Medulla oblongata (tissue), 1 donor: ENCODE results near the gene KRIT1.
"Not testable (repeated sequence)": the region's sequence is repeated elsewhere in the genome, so short reads cannot be mapped to it uniquely, and the experiment has no call there.

Source experiments
- DNase-seq: peaks from one replicate; pipeline ENCODE4 v3.0.0-alpha.2; 2015; ENCODE audit errors: extremely low spot score

KRIT1 gene

DNA sequence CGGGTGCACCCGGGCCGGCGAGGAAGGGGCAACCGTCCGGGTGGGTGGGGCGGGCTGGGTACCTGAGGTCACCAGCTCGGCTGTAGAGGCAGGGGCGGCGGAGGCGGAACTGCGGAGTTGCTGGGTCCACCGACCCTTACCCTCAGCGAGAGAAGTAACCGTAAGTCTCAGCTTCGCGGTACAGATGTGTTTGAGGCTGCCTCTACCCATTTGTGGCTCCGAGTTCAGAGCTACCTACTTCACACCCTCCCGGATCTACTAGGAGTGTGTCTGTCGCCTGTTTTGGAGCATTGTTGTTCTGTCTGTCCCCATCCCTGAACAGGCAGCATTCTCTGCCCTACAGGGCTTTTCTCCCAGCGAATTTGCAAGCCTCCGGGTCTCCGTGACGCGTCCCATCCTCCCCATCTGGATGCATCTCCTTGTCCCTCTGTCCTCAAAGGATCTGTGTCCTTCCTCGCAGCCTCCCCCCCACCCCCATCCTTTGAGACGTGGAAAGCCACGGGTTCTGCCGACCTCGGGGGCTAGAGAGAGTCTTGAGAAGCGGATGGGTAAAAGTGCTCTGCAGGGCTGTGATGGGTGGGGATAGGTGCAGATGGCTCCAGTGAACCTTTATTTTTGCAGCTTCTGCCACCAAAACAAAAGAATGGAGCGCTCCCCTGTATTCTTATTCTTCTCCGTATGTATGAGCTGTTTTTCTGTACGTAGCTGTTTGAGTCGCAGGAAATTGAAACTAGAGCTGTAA is 817 bp upstream of the KRIT1 start:
- peak; percentile 51 for DNase-seq

GRCh38 chr7:92244808-92245486 is 767 bp downstream of the KRIT1 start:
- no peak for DNase-seq

- no peak for DNase-seq
Observed at GRCh38 chr7:92242972-92243371, 2.7 kb downstream of the KRIT1 start.

DNA sequence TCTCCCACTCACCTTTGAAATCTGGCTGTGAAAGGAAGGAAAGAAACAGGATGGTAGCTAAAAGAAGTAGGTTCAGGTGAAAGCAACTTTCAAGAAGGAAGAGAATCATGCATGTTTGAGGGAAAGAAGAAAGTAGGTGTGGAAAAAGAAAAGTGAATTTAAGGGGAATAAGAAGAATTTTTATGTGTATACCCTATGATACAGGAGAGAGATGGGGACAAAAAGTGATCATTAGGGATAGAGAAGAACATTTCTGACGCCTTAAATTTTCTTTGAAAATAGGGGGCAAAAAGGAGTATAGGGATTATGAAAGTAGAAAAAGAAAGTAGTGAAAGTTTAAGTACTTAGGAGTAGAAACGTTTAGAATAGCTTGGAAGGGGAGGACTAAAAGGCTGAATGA is 15.2 kb downstream of the KRIT1 start:
- no peak for DNase-seq

- DNase-seq = no peak
Observed at GRCh38 chr7:92228742-92229141, 17.0 kb downstream of the KRIT1 start.

- DNase-seq = no peak
Observed at GRCh38 chr7:92228100-92228499, 17.6 kb downstream of the KRIT1 start.

DNA sequence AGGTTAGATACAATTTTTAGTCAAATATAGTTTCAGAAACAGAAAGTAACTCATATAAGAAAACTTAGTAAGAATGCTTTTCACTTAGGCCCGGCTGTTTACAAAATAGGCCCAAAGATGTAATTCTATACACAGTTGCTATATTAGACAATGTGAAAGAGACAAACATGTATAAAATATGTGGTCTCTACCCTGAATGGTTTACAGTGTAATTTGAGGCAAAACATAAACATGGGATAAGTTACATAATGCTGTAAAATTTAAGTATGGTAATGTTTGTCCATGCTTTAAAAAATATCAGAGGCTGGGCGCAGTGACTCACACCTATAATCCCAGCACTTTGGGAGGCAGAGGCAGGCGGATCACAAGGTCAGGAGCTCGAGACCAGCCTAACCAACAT is 18.7 kb downstream of the KRIT1 start:
- no peak for DNase-seq

GRCh38 chr7:92221766-92222165 is 23.9 kb downstream of the KRIT1 start:
- DNase-seq = no peak

DNA sequence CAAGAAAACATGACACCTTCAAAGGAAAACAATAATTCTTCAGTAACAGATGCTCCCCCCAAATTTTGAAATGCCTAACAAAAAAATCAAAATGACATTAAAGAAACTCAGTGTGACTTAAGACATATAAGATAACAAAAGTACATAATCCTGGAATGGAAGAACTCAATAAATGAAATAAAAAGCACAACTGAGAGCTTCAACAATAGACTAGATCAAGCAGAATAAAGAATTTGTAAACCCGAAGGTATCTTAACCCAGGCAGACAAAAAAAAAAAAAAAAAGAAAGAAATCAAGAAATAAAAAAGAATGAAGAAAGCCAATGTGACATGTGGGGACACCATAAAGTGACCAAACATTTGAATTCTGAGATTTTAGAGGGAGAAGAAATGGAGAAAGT is 39.0 kb downstream of the KRIT1 start:
- DNase-seq = no peak

DNA sequence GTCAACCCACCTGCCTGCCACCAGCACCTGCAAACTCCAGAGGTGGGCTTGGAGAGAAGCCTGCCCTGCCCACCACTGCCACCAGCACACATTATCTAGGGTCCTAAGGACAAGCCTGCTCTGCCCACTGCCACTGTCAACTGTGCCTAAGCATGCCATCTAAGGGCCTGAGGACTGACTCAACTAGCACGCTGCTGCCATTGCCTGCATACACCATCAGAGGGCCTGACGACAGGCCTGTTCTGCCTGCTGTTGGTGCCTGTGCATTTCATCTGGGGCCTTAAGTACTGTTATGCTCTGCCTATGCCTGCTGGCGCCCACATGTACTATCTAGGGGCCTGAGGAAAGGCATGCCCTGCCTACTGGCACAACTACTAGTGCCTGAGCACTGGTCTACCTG is 39.7 kb downstream of the KRIT1 start:
- DNase-seq = no peak

DNA sequence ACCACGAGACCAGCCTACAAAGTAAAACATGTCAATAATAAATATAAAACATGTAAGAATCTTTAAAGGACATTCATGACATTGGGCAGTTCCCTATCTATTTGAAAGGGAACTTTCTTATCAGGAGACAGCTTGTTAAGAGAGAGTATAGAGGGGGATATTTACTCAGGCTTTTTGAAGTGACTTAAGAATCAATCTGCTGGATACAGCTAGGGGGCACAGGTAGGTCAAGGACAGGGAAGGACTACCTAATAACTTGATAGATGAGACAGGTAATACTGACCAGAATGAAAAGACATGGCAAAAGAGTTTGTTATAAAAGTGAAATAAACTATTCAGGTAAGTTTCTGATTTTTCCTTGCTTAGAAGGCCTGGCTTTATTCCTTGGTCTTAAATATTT is 44.9 kb downstream of the KRIT1 start:
- DNase-seq = no peak

DNA sequence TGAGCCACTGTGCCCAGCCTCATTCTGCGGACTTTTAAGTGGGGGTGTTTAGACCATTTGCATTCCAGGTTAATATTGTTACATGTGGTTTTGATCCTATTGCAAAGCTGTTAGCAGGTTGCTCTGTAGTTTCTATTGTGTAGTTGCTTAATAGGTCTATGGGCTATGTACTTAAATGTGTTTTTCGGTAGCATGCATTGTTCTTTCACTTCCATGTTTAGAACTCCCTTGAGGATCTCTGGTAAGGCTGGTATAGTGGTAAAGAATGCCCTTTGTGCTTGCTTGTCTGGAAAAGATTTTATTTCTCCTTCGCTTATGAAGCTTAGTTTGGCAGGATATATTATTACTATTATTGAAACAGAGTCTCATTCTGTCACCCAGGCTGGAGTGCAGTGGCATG is 53.4 kb downstream of the KRIT1 start:
- DNase-seq = no peak

DNA sequence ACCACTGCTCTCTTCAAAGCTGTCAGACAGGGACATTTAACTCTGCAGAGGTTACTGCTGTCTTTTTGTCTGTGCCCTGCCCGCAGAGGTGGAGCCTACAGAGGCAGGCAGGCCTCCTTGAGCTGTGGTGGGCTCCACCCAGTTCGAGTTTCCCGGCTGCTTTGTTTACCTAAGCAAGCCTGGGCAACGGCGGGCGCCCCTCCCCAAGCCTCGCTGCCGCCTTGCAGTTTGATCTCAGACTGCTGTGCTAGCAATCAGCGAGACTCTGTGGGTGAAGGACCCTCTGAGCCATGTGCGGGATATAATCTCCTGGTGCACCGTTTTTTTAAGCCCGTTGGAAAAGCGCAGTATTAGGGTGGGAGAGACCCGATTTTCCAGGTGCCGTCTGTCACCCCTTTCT is 56.5 kb downstream of the KRIT1 start:
- DNase-seq = not testable (repeated sequence)

DNA sequence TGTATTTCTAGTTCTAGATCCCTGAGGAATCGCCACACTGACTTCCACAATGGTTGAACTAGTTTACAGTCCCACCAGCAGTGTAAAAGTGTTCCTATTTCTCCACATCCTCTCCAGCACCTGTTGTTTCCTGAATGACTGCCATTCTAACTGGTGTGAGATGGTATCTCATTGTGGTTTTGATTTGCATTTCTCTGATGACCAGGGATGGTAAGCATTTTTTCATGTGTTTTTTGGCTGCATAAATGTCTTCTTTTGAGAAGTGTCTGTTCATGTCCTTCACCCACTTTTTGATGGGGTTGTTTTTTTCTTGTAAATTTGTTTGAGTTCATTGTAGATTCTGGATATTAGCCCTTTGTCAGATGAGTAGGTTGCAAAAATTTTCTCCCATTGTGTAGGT is 61.4 kb downstream of the KRIT1 start:
- DNase-seq = not testable (repeated sequence)

DNA sequence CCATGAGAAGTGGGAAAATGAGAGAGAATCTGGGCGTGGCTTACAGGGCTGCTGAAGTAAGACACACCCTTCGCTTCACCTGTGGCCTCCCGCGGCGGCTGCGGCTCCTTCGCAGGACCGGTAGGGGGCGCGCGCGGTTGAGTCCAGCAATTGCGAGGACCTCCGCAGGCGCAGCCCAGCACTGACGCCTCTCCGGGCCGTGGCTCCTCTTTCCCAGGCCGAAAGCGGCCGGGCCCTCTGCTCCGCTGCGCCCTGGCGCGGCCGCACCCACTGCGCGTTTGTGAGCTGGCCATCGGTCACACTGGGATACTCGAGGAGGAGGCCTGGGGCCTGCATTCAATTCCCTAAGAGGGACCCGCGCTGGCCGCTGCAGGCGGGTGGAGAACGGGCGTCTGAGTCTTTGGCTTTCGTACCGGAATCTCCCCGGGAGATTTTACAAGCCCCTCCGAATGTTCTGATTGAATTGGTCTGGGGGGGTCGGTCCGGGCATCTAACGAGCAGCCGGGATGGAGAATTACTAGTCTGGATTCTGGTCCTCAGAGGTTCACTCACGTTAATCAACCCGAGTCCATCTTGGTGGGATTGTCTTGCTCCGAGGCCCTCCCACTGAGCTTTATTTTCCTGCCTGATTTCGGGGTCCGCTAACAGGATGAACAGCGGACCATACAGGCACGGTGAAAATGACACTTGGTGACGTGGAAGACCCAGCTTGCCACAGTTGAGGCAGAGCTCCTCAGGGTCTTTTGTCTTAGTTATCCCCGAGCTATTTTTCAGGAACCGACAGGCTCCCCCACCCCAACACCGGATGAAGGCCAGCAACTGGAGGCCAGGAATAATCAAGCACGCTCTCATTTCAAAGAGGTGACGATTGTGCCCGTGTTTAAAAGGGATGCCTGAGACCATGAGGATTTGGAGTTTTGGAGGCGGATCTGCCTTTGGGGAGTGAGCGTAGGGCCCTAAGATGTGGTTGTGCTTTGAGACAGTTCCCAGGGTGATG is 66.5 kb downstream of the KRIT1 start, which contains the start of gene LRRD1:
Gene LRRD1, minus strand, starts transcription at position 215 of the 997 bp plus-strand sequence. CDS start 13,940 bp downstream, outside the sequence.
- peak; percentile 85 for DNase-seq

DNA sequence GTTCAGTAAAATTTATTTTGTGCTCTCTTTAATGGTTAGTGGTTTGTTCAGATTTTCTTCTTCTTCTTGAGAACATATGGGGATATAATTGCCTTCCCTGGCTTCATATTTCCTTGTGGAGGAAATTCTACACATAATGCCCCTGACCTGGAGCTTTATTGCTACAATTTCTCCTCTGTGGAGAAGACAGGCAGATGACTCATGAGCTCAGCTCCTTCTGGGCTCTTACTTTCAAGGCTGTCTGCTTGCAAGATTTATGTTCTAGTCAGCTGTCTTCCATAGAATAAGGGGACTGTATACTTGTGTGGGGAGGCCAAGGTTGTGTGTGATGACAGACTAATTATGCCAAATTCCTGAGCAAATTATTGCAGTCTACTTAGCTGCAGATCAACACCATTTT is 68.4 kb downstream of the KRIT1 start:
- no peak for DNase-seq

- DNase-seq = not testable (repeated sequence)
Observed at GRCh38 chr7:92169529-92169928, 76.2 kb downstream of the KRIT1 start.

GRCh38 chr7:92161271-92161670 is 84.4 kb downstream of the KRIT1 start:
- no peak for DNase-seq

- no peak for DNase-seq
Observed at GRCh38 chr7:92158660-92159575, 86.8 kb downstream of the KRIT1 start.

DNA sequence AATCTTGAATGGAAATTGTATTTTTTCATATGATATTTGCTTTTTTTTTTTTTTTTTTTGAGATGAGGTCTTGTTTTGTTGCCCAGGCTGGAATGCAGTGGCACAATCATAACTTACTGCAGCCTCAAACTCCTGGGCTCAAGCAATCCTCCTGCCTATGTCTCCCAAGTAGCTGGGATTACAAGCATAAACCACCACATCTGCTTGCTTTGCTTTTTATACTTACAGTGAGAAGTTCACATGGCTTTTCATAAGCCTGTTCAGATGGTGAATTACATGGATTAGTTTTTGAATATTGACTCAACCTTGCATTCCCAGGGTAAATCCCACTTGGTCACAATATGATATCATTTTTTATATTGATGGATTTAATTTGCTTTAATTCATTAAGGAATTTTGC is 88.7 kb downstream of the KRIT1 start:
- no peak for DNase-seq

GRCh38 chr7:92155108-92155739 is 90.5 kb downstream of the KRIT1 start:
- DNase-seq = no peak
